Retinal pigment epithelial cell (primary cell): ENCODE measurements around the gene DDX6.
A peak's percentile ranks its signal among the peaks of the same experiment; 100 is the strongest.
"Not testable (repeated sequence)": the region's sequence is repeated elsewhere in the genome, so short reads cannot be mapped to it uniquely, and the experiment has no call there.

Source experiments
- DNase-seq: peaks from one replicate; pipeline ENCODE4 v3.0.0-alpha.2; 2010; ENCODE audit warnings: low read depth
- H3K4me3 ChIP-seq: 2 replicates; pipeline ENCODE4 v1.5.1; 2011; ENCODE audit warnings: mild to moderate bottlenecking, low read length, control low read depth, moderate library complexity
- TF ChIP-seq, protein P1 (sequence below): conservative IDR thresholded peaks from 2 replicates; pipeline ENCODE4 v1.5.1; 2011; ENCODE audit warnings: low read depth, low read length, control low read depth, inconsistent platforms

Gene DDX6

GRCh38 chr11:118771547-118772288 is 19.2 kb downstream of the DDX6 start:
- no peak for DNase-seq
- H3K4me3 ChIP-seq = no peak overlapping the region
- TF ChIP-seq, protein P1, sequence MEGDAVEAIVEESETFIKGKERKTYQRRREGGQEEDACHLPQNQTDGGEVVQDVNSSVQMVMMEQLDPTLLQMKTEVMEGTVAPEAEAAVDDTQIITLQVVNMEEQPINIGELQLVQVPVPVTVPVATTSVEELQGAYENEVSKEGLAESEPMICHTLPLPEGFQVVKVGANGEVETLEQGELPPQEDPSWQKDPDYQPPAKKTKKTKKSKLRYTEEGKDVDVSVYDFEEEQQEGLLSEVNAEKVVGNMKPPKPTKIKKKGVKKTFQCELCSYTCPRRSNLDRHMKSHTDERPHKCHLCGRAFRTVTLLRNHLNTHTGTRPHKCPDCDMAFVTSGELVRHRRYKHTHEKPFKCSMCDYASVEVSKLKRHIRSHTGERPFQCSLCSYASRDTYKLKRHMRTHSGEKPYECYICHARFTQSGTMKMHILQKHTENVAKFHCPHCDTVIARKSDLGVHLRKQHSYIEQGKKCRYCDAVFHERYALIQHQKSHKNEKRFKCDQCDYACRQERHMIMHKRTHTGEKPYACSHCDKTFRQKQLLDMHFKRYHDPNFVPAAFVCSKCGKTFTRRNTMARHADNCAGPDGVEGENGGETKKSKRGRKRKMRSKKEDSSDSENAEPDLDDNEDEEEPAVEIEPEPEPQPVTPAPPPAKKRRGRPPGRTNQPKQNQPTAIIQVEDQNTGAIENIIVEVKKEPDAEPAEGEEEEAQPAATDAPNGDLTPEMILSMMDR = no peak

DNA sequence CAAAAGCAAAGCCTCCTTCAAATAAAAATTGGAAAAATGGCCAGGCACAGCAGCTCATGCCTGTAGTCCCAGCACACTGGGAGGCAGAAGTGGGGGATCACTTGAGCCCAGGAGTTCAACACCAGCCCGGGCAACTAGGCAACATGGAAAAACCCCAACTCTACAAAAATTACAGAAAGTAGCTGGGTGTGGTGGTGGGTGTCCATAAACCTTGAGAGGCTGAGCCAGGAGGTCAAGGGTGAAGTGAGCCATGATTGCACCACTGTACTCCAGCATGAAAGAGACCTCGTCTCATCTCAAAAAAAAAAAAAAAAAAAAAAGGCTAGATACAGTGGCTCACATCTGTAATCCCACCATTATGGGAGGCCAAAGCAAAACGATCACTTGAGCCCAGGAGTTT is 22.3 kb downstream of the DDX6 start:
- H3K4me3 ChIP-seq = no peak overlapping the region
- TF ChIP-seq, protein P1 = no peak
- no peak for DNase-seq

DNA sequence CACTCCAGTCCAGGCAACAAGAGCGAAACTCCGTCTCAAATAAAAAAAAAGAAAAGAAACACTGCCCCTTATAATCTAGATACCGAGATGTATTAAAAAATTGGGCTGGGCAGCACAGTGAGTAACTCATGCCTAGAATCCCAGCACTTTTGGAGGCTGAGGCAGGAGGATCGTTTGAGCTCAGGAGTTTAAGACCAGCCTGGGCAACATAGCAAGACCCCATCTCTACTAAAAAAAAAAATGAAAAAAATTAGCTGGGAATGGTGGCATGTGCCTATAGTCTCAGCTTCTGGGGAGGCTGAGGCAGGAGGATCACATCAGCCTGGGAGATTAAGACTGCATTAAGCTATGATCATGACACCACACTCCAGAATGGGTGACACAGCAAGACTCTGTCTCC is 24.9 kb downstream of the DDX6 start:
- no peak overlapping the region for H3K4me3 ChIP-seq
- TF ChIP-seq, protein P1 = no peak
- no peak for DNase-seq

GRCh38 chr11:118765095-118765691 is 25.8 kb downstream of the DDX6 start:
- DNase-seq, H3K4me3 ChIP-seq: not testable (repeated sequence)

DNA sequence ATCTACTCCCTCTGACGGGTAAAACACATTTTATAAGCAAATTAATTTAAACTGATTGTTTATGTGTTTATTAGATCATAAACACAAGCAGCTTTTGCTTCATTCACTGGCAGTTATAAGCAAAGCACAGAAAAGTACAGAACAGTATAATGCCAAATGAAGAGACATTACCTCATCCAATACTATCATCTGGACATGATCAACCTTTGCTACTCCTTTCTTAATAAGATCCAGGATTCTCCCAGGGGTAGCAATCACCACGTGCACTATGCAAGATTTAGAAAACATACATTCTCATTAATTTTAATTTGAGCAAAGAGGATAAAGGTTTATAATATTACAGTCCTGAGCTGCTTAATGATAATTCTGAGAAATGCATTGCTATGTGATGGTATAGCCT is 27.9 kb downstream of the DDX6 start:
- no peak for DNase-seq
- TF ChIP-seq, protein P1 = no peak
- H3K4me3 ChIP-seq = no peak overlapping the region

DNA sequence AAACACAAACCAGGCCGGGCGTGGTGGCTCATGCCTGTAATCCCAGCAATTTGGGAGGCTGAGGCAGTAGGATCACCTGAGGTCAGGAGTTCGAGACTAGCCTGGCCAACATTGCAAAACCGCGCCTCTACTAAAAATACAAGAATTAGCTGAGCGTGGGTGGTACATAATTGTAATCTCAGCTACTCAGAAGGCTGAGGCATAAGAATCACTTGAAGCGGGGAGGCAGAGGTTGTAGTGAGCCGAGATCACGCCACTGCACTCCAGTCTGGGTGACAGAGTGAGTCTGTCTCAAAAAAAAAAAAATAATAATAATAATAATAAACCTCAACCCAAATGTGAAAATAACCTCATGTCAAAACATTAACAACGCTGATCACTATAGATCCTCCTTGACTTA is 29.0 kb downstream of the DDX6 start:
- not testable (repeated sequence) for H3K4me3 ChIP-seq, DNase-seq

DNA sequence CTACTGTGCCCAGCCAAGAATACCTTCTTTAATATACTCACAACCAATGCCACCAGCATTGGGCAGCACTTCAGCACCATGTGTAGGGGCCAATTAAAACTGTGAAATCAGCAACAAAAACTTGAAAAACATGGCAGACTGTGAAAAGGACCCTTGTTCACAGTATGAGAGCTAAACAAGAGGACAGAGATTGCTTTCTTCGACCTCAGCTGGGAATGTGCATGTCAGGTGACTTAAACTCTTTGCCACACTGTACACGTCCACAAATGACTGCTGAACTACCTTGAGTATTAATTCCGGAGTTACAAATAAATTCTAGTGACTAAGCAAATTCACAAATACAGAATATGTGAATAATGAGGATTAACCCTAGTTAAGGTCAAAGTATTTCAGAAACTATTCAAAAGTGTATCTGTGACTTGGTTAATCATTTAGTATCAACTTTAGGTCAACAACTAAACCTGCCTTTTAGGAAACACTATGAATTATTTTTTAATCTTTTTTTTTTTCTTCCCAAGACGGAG is 33.0 kb downstream of the DDX6 start:
- DNase-seq = peak; percentile 72
- TF ChIP-seq, protein P1 = no peak
- no peak overlapping the region for H3K4me3 ChIP-seq

DNA sequence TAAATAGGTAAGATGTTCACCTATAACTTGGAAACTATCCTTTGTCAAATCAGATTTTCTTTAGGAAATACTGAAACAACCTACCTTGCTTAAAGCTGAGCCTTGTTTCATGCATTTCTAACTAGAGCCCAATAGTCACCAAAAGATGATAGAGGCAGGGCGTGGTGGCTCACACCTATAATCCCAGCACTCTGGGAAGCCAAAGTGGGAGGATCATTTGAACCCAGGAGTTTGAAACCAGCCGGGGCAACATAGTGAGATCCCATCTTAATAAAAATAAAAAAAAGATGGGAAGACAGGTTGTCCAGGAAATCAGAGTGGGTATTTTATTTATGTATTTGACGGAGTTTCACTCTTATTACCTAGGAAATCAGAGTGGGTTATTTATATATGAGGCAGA is 38.3 kb downstream of the DDX6 start:
- DNase-seq = no peak

More for the DNA sequence above, 38.3 kb downstream of the DDX6 start:
- H3K4me3 ChIP-seq = no peak overlapping the region
- TF ChIP-seq, protein P1 = no peak
